HepG2 (cell line): Measurements from ENCODE around the gene DOK4.

Source experiments
- GABPA ChIP-seq, 2 experiments: IDR thresholded peaks; 2 replicates each; pipeline ENCODE4 v1.6.1; 2011 to 2016; ENCODE audit warnings: low read depth in 2 of 2, low read length in 1 of 2, missing biosample characterization in 1 of 2, missing genetic modification characterization in 1 of 2
- MXI1 ChIP-seq: IDR thresholded peaks from 3 replicates; pipeline ENCODE4 v1.6.1; 2012; ENCODE audit warnings: low read depth, low read length, inconsistent platforms, borderline replicate concordance
- ZFP36L1 ChIP-seq: sonication (generic); formaldehyde crosslinking; IDR thresholded peaks from 2 replicates; pipeline ENCODE4 v1.8.0; 2022; ENCODE audit warnings: mild to moderate bottlenecking, missing genetic modification reagents, moderate library complexity
- ZNF3 ChIP-seq: IDR thresholded peaks from 2 replicates; pipeline ENCODE4 v1.7.0; 2017; ENCODE audit warnings: inconsistent platforms
- ZNF44 ChIP-seq: sonication (generic); formaldehyde crosslinking; IDR thresholded peaks from 2 replicates; pipeline ENCODE4 v1.5.1; 2020; ENCODE audit warnings: mild to moderate bottlenecking, missing genetic modification reagents
- TF ChIP-seq, protein P1 (sequence below): sonication (generic); formaldehyde crosslinking; IDR thresholded peaks from 2 replicates; pipeline ENCODE4 v1.4.0; 2020; ENCODE audit warnings: missing genetic modification reagents
- TF ChIP-seq, protein P2 (sequence below): sonication (generic); formaldehyde crosslinking; IDR thresholded peaks from 2 replicates; pipeline ENCODE4 v1.5.1; 2020; ENCODE audit warnings: missing genetic modification reagents, mild to moderate bottlenecking, borderline replicate concordance
- TF ChIP-seq, protein P3 (sequence below): sonication (generic); formaldehyde crosslinking; IDR thresholded peaks from 2 replicates; pipeline ENCODE4 v1.5.0; 2020; ENCODE audit warnings: mild to moderate bottlenecking, missing genetic modification reagents, moderate library complexity
- TF ChIP-seq, protein P4 (sequence below): sonication (generic); formaldehyde crosslinking; IDR thresholded peaks from 2 replicates; pipeline ENCODE4 v1.4.0; 2020; ENCODE audit warnings: missing genetic modification reagents

DNA sequence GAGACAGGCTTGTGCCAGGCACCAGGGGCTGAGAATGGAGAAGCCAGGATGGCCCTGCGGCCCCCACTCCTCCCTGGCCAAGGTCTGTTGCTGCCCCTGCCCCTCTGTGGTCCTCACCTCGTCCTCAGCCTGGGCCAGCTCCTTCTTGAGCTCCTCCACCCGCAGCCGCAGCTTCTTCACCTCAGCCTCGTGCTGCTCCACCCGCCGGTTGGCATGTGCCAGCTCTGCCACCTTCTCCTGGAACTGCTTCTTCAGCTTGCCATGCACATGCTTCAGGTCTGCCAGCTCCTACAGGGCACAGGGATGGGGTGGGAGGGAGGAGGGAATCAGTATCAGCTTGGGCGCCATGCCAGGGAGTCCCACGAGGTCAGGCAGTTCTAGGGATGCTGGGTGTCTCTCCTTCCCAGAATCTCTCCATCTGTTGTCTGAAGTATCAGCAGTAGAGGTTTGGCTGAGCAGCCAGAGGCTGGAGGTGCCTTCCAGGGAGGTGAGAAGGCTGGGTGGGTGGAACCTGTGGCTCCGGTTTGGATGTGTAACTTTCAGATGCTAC, 30.0 kb upstream of the DOK4 start:
- no peak for TF ChIP-seq GABPA (IDR thresholded peaks at IDR 0.05; ENCODE audit: low read depth, low read length)
- no peak for TF ChIP-seq GABPA (CRISPR knock-in tag; IDR thresholded peaks at IDR 0.05; ENCODE audit: low read depth)
- TF ChIP-seq, protein P1, sequence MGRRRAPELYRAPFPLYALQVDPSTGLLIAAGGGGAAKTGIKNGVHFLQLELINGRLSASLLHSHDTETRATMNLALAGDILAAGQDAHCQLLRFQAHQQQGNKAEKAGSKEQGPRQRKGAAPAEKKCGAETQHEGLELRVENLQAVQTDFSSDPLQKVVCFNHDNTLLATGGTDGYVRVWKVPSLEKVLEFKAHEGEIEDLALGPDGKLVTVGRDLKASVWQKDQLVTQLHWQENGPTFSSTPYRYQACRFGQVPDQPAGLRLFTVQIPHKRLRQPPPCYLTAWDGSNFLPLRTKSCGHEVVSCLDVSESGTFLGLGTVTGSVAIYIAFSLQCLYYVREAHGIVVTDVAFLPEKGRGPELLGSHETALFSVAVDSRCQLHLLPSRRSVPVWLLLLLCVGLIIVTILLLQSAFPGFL (CRISPR knock-in tag) = no peak
- TF ChIP-seq, protein P2, sequence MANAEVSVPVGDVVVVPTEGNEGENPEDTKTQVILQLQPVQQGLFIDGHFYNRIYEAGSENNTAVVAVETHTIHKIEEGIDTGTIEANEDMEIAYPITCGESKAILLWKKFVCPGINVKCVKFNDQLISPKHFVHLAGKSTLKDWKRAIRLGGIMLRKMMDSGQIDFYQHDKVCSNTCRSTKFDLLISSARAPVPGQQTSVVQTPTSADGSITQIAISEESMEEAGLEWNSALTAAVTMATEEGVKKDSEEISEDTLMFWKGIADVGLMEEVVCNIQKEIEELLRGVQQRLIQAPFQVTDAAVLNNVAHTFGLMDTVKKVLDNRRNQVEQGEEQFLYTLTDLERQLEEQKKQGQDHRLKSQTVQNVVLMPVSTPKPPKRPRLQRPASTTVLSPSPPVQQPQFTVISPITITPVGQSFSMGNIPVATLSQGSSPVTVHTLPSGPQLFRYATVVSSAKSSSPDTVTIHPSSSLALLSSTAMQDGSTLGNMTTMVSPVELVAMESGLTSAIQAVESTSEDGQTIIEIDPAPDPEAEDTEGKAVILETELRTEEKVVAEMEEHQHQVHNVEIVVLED (CRISPR knock-in tag) = no peak
- TF ChIP-seq ZFP36L1 = no peak
- TF ChIP-seq, protein P3, sequence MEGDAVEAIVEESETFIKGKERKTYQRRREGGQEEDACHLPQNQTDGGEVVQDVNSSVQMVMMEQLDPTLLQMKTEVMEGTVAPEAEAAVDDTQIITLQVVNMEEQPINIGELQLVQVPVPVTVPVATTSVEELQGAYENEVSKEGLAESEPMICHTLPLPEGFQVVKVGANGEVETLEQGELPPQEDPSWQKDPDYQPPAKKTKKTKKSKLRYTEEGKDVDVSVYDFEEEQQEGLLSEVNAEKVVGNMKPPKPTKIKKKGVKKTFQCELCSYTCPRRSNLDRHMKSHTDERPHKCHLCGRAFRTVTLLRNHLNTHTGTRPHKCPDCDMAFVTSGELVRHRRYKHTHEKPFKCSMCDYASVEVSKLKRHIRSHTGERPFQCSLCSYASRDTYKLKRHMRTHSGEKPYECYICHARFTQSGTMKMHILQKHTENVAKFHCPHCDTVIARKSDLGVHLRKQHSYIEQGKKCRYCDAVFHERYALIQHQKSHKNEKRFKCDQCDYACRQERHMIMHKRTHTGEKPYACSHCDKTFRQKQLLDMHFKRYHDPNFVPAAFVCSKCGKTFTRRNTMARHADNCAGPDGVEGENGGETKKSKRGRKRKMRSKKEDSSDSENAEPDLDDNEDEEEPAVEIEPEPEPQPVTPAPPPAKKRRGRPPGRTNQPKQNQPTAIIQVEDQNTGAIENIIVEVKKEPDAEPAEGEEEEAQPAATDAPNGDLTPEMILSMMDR (CRISPR knock-in tag) = no peak
- no peak for TF ChIP-seq MXI1
- TF ChIP-seq, protein P4, sequence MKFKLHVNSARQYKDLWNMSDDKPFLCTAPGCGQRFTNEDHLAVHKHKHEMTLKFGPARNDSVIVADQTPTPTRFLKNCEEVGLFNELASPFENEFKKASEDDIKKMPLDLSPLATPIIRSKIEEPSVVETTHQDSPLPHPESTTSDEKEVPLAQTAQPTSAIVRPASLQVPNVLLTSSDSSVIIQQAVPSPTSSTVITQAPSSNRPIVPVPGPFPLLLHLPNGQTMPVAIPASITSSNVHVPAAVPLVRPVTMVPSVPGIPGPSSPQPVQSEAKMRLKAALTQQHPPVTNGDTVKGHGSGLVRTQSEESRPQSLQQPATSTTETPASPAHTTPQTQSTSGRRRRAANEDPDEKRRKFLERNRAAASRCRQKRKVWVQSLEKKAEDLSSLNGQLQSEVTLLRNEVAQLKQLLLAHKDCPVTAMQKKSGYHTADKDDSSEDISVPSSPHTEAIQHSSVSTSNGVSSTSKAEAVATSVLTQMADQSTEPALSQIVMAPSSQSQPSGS (CRISPR knock-in tag) = no peak
- TF ChIP-seq ZNF3 = no peak
- TF ChIP-seq ZNF44 (CRISPR knock-in tag) = no peak
